HepG2 (cell line): ENCODE results near the gene PNPLA1. TPM values are rescaled to one million over a fixed set of nuclear protein-coding genes. Genes with fewer than 3 reads are reported as not detected.

Experiments used
- ATAC-seq: fragments of 200-7000 bp; cut with Tn5 transposase; 3 replicates; pipeline ENCODE4 v1.9.1; 2020; ENCODE audit warnings: mild to moderate bottlenecking, moderate library complexity
- BruUV-seq: library from RNA; stranded (reverse); fragments of 400-500 nt; replicated peaks from 2 replicates; lab custom pipeline; 2021; lab: Mats Ljungman, UMichigan
- CTCF ChIA-PET: fragments of 300-600 bp; formaldehyde crosslinking; extraction: SDS; loops from one replicate; lab custom pipeline; 2021; ENCODE audit warnings: low total read pairs, inconsistent platforms, low intra/inter-chr PET ratio; lab: Yijun Ruan, JAX
- POLR2A ChIA-PET: fragments of 350-600 bp; sonication (Branson Sonifier 250); formaldehyde crosslinking; loops from one replicate; lab custom pipeline; 2020; ENCODE audit warnings: antibody characterized with exemption, inconsistent platforms; lab: Yijun Ruan, JAX
- DNase-seq: peaks from one replicate; pipeline ENCODE4 v3.0.0-alpha.2; 2015; ENCODE audit warnings: low spot score
- FAIRE-seq: peaks from 3 replicates; lab custom pipeline; 2011; peaks lifted over from hg19 to GRCh38; lab: Jason Lieb, UNC
- H2AFZ ChIP-seq: one replicate; pipeline ENCODE4 v1.6.1; 2011; ENCODE audit warnings: low read length, inconsistent platforms
- H3K27ac ChIP-seq: fragments of 300-600 bp; 3 replicates; pipeline ENCODE4 v1.8.0; 2011; ENCODE audit warnings: mixed run types, mild to moderate bottlenecking, mixed read lengths, low read length, inconsistent platforms; ENCODE audit not compliant: insufficient read depth; ENCODE audit errors: extremely low read length
- H3K27me3 ChIP-seq, 2 experiments: fragments of 200-600 bp in 1 of 2; 2 replicates in 1 of 2; 3 replicates in 1 of 2; pipeline versions ENCODE4 v1.6.0 to v1.8.0; 2011; ENCODE audit warnings: low read length in 2 of 2, mild to moderate bottlenecking in 2 of 2, moderate library complexity in 2 of 2, inconsistent platforms in 1 of 2; ENCODE audit not compliant: insufficient read depth in 2 of 2, control insufficient read depth in 1 of 2
- H3K36me3 ChIP-seq, 2 experiments: fragments of 200-600 bp in 1 of 2; replicated peaks in 1 of 2; 2 replicates in 1 of 2; 3 replicates in 1 of 2; pipeline versions ENCODE4 v1.5.1 to v1.8.0; 2011; ENCODE audit warnings: low read length in 2 of 2, inconsistent platforms in 1 of 2; ENCODE audit not compliant: insufficient read depth in 2 of 2, control insufficient read depth in 1 of 2
- H3K4me1 ChIP-seq: 2 replicates; pipeline ENCODE4 v1.5.1; 2012; ENCODE audit warnings: low read length, inconsistent platforms; ENCODE audit not compliant: insufficient read depth
- H3K4me2 ChIP-seq: 2 replicates; pipeline ENCODE4 v1.6.0; 2011; ENCODE audit warnings: low read depth, low read length, inconsistent platforms
- H3K4me3 ChIP-seq, 3 experiments: fragments of 200-600 bp in 1 of 3; sonication (generic), shearing (Covaris generic) in 1 of 3; replicated peaks in 1 of 3; 2 replicates each; pipeline ENCODE4 v1.5.1; 2011 to 2016; ENCODE audit warnings: low read length in 3 of 3, inconsistent platforms in 2 of 3, low read depth in 2 of 3, mild to moderate bottlenecking in 2 of 3, control low read depth in 1 of 3, mixed read lengths in 1 of 3; ENCODE audit not compliant: insufficient read depth in 1 of 3
- H3K79me2 ChIP-seq: one replicate; pipeline ENCODE4 v1.6.1; 2011; ENCODE audit warnings: low read length, inconsistent platforms; ENCODE audit not compliant: insufficient read depth
- H3K9ac ChIP-seq: 2 replicates; pipeline ENCODE4 v1.6.0; 2011; ENCODE audit warnings: mild to moderate bottlenecking, low read depth, low read length, inconsistent platforms; ENCODE audit not compliant: insufficient read depth
- H3K9me3 ChIP-seq: 2 replicates; pipeline ENCODE4 v1.5.1; 2012; ENCODE audit warnings: mild to moderate bottlenecking, low read length
- H4K20me1 ChIP-seq: 2 replicates; pipeline ENCODE4 v1.6.0; 2011; ENCODE audit warnings: inconsistent platforms, mild to moderate bottlenecking, low read length, moderate library complexity; ENCODE audit not compliant: insufficient read depth
- ARNT ChIP-seq: fragments of 450-650 bp; IDR thresholded peaks from 2 replicates; pipeline ENCODE4 v1.6.1; 2017
- FOXK1 ChIP-seq: sonication (generic); formaldehyde crosslinking; IDR thresholded peaks from 2 replicates; pipeline ENCODE4 v1.4.0; 2020; ENCODE audit warnings: low read depth, missing genetic modification reagents, borderline replicate concordance
- HDAC1 ChIP-seq: sonication (generic); formaldehyde crosslinking; IDR thresholded peaks from 2 replicates; pipeline ENCODE4 v1.5.1; 2020; ENCODE audit warnings: mild to moderate bottlenecking, missing genetic modification reagents
- JUND ChIP-seq: sonication (generic); formaldehyde crosslinking; IDR thresholded peaks from 2 replicates; pipeline ENCODE4 v1.8.0; 2022; ENCODE audit warnings: mild to moderate bottlenecking, missing genetic modification reagents
- NFKB2 ChIP-seq: sonication (generic); formaldehyde crosslinking; IDR thresholded peaks from 2 replicates; pipeline ENCODE4 v1.4.0; 2020; ENCODE audit warnings: missing genetic modification reagents, borderline replicate concordance
- NR0B2 ChIP-seq: sonication (generic); formaldehyde crosslinking; IDR thresholded peaks from 2 replicates; pipeline ENCODE4 v1.4.0; 2020; ENCODE audit warnings: mild to moderate bottlenecking, missing genetic modification reagents
- SUZ12 ChIP-seq: fragments of 150-350 bp; IDR thresholded peaks from 2 replicates; pipeline ENCODE4 v1.6.1; 2014; ENCODE audit warnings: low read depth, low read length
- SYNCRIP ChIP-seq: fragments of 200-400 bp; formaldehyde crosslinking; IDR thresholded peaks from 2 replicates; pipeline ENCODE4 v1.6.1; 2018; ENCODE audit warnings: mild to moderate bottlenecking, low read depth, low read length; ENCODE audit not compliant: insufficient read depth
- ZBTB34 ChIP-seq: sonication (generic); formaldehyde crosslinking; IDR thresholded peaks from 2 replicates; pipeline ENCODE4 v1.8.0; 2022; ENCODE audit warnings: mild to moderate bottlenecking, missing genetic modification reagents
- ZFP82 ChIP-seq: sonication (generic); formaldehyde crosslinking; IDR thresholded peaks from 2 replicates; pipeline ENCODE4 v1.5.1; 2020; ENCODE audit warnings: mild to moderate bottlenecking, missing genetic modification reagents, borderline replicate concordance
- ZNF256 ChIP-seq: sonication (generic); formaldehyde crosslinking; conservative IDR thresholded peaks from 2 replicates; pipeline ENCODE4 v1.4.0; 2020; ENCODE audit warnings: missing genetic modification reagents
- WGBS: methylation state at CpG from one replicate; pipeline ENCODE4 v1.1.6; 2017; ENCODE audit warnings: low lambda C conversion rate; 5-methylcytosine and 5-hydroxymethylcytosine counted together
- in situ Hi-C: cut with HindIII; loops from 2 replicates; pipeline ENCODE4 v1.10.0; 2017; ENCODE audit warnings: low pct_unique_long_range_greater_than_20kb; ENCODE audit not compliant: extremely low pct_ligation_motif_present
- intact Hi-C: fragments of 100-400 bp; cut with micrococcal nuclease; formaldehyde crosslinking; loops from one replicate; pipeline ENCODE4 v1.10.0; 2022; ENCODE audit not compliant: unreplicated experiment
- polyA plus RNA-seq, 8 experiments: library from polyadenylated mRNA; depleted of rRNA in 3 of 8; stranded (reverse) in 7 of 8; unstranded in 1 of 8; fragments of >200 nt; fragmentation: Illumina TruSeq in 4 of 8; extraction: Trizol in 4 of 8; gene quantifications; 2 replicates each; pipeline versions ENCODE4 v1.2.1 to v1.2.3, GENCODE V29; 2011 to 2016; ENCODE audit warnings: low read depth in 4 of 8, missing spikeins in 1 of 8, mixed read lengths in 1 of 8; ENCODE audit not compliant: insufficient read depth in 1 of 8
- total RNA-seq, 5 experiments: library from RNA; depleted of rRNA; stranded (reverse); fragments of >200 nt; fragmentation: Illumina TruSeq; extraction: Trizol; gene quantifications; 2 replicates each; pipeline ENCODE4 v1.2.3, GENCODE V29; 2016; ENCODE audit warnings: low read depth in 1 of 5

The PNPLA1 gene
- total and polyA plus RNA-seq, 2 of the 13 experiments (the other 11 are each of a cell fraction or from before 2014, with no cell fraction given): not detected

GRCh38 chr6:36297051-36297450 lies 27.2 kb downstream of the PNPLA1 start:
- intact Hi-C loops: no loop called here
- POLR2A ChIA-PET: no interaction called here

More at GRCh38 chr6:36297051-36297450, 27.2 kb downstream of the PNPLA1 start:
- 51% methylated on average over 6 of the region's 6 CpGs for WGBS
- Histone ChIP-seq H3K36me3 (no peaks in the 10 kb centered on the region), H3K4me3 (no peak overlapping the region), H3K9ac (no peak overlapping the region), H3K27ac (no peak overlapping the region), H4K20me1 (no peaks in the 10 kb centered on the region), H2AFZ (no peak overlapping the region), H3K4me1 (no peaks in the 10 kb centered on the region), H3K27me3 (peaks cover 6 to 35% of the 10 kb centered on the region in 2 experiments; a peak in 3 of 5 replicates), H3K79me2 (no peaks in the 10 kb centered on the region), H3K4me2 (no peak overlapping the region), H3K9me3 (no peaks in the 10 kb centered on the region)
- DNase-seq (no peak), FAIRE-seq (no peak), ATAC-seq (no peak)
- BruUV-seq: no TSS peak
- in situ Hi-C loops: no loop called here
- TF ChIP-seq ZFP82 (CRISPR knock-in tag) (no peak), SYNCRIP (no peak), FOXK1 (CRISPR knock-in tag) (no peak), ZBTB34 (CRISPR knock-in tag) (no peak), JUND (no peak), ZNF256 (no peak), NFKB2 (CRISPR knock-in tag) (no peak), NR0B2 (CRISPR knock-in tag) (no peak), ARNT (no peak), SUZ12 (no peak), HDAC1 (CRISPR knock-in tag) (no peak)
- CTCF ChIA-PET: no interaction called here
